ENCODE results near the gene PBRM1. TPM values are rescaled to one million over a fixed set of nuclear protein-coding genes. Genes with fewer than 3 reads are reported as not detected.

Gene PBRM1
- total RNA-seq, 1 donor = 74.3 TPM

- H3K4me3 ChIP-seq (ENCODE audit: low read depth, low read length) = no peak overlapping the region
- TF ChIP-seq CTCF (IDR thresholded peaks at IDR 0.05; ENCODE audit: insufficient read depth, low read depth, low read length) = no peak
- no peak for DNase-seq (ENCODE audit: low read depth)
Observed at GRCh38 chr3:52520141-52520667, 165.5 kb downstream of the PBRM1 start.

- no peak for TF ChIP-seq CTCF (IDR thresholded peaks at IDR 0.05; ENCODE audit: insufficient read depth, low read depth, low read length)
- no peak for DNase-seq (ENCODE audit: low read depth)
Observed at GRCh38 chr3:52519445-52520140, 166.1 kb downstream of the PBRM1 start.

GRCh38 chr3:52518723-52519444 lies 166.8 kb downstream of the PBRM1 start:
- H3K4me3 ChIP-seq (ENCODE audit: low read depth, low read length) = no peak overlapping the region
- no peak for DNase-seq (ENCODE audit: low read depth)
- TF ChIP-seq CTCF (IDR thresholded peaks at IDR 0.05; ENCODE audit: insufficient read depth, low read depth, low read length) = no peak

More at GRCh38 chr3:52519445-52520140, 166.1 kb downstream of the PBRM1 start:
- no peak overlapping the region for H3K4me3 ChIP-seq (ENCODE audit: low read depth, low read length)

GRCh38 chr3:52517796-52518722 lies 167.7 kb downstream of the PBRM1 start:
- TF ChIP-seq CTCF (IDR thresholded peaks at IDR 0.05; ENCODE audit: insufficient read depth, low read depth, low read length) = no peak
- no peak for DNase-seq (ENCODE audit: low read depth)
- no peak overlapping the region for H3K4me3 ChIP-seq (ENCODE audit: low read depth, low read length)

GRCh38 chr3:52516509-52517195 lies 169.1 kb downstream of the PBRM1 start:
- TF ChIP-seq CTCF (IDR thresholded peaks at IDR 0.05; ENCODE audit: insufficient read depth, low read depth, low read length) = no peak
- DNase-seq (ENCODE audit: low read depth) = no peak
- no peak overlapping the region for H3K4me3 ChIP-seq (ENCODE audit: low read depth, low read length)

- no peak for DNase-seq (ENCODE audit: low read depth)
- H3K4me3 ChIP-seq (ENCODE audit: low read depth, low read length) = no peak overlapping the region
- TF ChIP-seq CTCF (IDR thresholded peaks at IDR 0.05; ENCODE audit: insufficient read depth, low read depth, low read length) = no peak
Observed at GRCh38 chr3:52515192-52515591, 170.5 kb downstream of the PBRM1 start.
